ENCODE measurements around the gene MVK. TPM values are rescaled to one million over a fixed set of nuclear protein-coding genes. Genes with fewer than 3 reads are reported as not detected.
A peak's percentile ranks its signal among the peaks of the same experiment; 100 is the strongest.

MVK gene
- total RNA-seq, 2 donors from 2014 or later, result 12.8 to 22.6 TPM

DNA sequence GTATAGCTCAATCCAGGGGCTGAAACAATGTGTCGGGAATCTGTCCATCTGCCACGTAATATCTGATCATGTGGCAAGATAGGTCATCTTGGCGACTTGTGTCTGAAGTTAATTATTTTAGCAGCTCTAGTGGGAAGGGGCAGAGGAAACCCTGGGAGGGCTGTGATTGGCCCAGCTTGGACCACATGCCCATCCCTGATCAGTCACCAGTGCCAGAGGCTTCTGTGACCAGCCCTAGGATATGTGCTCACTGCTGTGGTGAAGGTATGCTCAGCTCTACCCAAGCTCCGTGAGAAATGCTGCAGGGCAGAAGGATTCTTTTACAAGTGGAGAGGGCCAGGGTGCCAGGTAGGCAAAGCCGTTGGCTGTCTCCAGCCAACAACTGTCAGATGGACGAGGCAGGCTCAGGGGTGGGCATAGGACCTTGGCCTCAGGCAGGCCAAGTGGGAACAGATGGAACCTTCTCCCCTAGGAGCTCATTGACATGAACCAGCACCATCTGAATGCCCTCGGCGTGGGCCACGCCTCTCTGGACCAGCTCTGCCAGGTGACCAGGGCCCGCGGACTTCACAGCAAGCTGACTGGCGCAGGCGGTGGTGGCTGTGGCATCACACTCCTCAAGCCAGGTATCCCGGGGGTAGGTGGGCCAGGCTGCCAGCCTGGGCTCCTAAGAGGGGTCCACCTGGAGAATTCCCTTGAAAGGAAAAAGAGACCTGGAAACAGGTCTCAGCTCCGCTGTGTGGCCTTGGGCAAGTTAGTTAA is 21.1 kb downstream of the MVK start:
- Mint-ChIP-seq H3K4me1 (peaks cover 10% of the 10 kb centered on the region), H3K36me3 (ENCODE audit: low read depth) (peaks cover 17% of the 10 kb centered on the region), H3K9me3 (no peaks in the 10 kb centered on the region), H3K27ac (peak overlapping the region; percentile 55), H3K4me3 (no peak overlapping the region), H3K27me3 (ENCODE audit: insufficient read depth) (no peaks in the 10 kb centered on the region)
- no peaks in the 10 kb centered on the region for H3K4me1 ChIP-seq (ENCODE audit: control insufficient read depth, insufficient read depth, low read length)
- peaks cover 13% of the 10 kb centered on the region for H3K36me3 ChIP-seq (ENCODE audit: control insufficient read depth, insufficient read depth, low read length)
- no peak overlapping the region for H3K4me3 ChIP-seq (ENCODE audit: low read length)
- H3K9ac ChIP-seq (ENCODE audit: extremely low read depth, low read length, poor library complexity, severe bottlenecking), result no peak overlapping the region
- no peaks in the 10 kb centered on the region for H3K9me3 ChIP-seq (ENCODE audit: control insufficient read depth, low read length)
- DNase-seq, result no peak
- no peaks in the 10 kb centered on the region for H3K27me3 ChIP-seq (ENCODE audit: control insufficient read depth, insufficient read depth, low read length, poor library complexity, severe bottlenecking)
- no peak overlapping the region for H3K27ac ChIP-seq (ENCODE audit: low read depth, low read length)
- WGBS, 2 experiments (ENCODE audit: insufficient coverage in 1 of 2, insufficient read length in 1 of 2), result 92 to 96% methylated on average over 12 to 15 of the region's 15 CpGs
- TF ChIP-seq, protein P1, sequence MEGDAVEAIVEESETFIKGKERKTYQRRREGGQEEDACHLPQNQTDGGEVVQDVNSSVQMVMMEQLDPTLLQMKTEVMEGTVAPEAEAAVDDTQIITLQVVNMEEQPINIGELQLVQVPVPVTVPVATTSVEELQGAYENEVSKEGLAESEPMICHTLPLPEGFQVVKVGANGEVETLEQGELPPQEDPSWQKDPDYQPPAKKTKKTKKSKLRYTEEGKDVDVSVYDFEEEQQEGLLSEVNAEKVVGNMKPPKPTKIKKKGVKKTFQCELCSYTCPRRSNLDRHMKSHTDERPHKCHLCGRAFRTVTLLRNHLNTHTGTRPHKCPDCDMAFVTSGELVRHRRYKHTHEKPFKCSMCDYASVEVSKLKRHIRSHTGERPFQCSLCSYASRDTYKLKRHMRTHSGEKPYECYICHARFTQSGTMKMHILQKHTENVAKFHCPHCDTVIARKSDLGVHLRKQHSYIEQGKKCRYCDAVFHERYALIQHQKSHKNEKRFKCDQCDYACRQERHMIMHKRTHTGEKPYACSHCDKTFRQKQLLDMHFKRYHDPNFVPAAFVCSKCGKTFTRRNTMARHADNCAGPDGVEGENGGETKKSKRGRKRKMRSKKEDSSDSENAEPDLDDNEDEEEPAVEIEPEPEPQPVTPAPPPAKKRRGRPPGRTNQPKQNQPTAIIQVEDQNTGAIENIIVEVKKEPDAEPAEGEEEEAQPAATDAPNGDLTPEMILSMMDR (conservative IDR thresholded peaks at IDR 0.05), result no peak

DNA sequence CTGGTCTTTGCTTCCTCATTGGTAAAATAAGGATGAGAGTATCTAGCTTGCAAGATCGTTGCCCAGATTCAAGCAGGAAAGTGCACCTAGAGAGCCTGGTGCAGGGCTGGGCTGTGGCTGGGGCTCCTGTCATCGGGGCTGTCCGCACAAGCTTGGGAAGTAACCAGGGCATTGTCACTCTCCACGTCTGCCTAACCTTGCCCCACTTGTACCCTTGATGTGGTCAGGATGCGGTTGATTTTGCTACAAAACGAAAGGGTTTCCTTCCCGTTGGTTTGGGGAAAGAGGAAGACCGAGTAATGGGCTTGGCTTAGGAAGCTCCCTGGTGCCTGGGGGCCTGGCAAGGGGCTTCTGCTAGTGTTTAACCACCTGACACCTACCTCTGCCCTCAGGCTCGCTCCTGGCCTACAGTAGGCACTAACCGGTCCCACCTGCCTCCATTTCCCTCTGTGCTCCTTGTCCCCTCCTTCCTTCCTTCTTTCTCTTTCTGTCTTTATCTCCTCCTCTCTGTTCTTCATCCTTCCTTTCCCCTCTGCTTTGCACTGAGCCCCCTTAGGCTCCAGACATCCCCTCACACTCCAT is 21.8 kb downstream of the MVK start:
- TF ChIP-seq, protein P1 (conservative IDR thresholded peaks at IDR 0.05), result no peak
- no peak for DNase-seq
- WGBS, 2 experiments (ENCODE audit: insufficient coverage in 1 of 2, insufficient read length in 1 of 2), result 84 to 97% methylated on average over 5 to 10 of the region's 10 CpGs
- H3K4me3 ChIP-seq (ENCODE audit: low read length), result no peak overlapping the region
- H3K27me3 Mint-ChIP-seq (ENCODE audit: insufficient read depth), result no peaks in the 10 kb centered on the region
- H3K4me1 Mint-ChIP-seq, result peaks cover 10% of the 10 kb centered on the region
- no peak overlapping the region for H3K27ac Mint-ChIP-seq
- H3K4me3 Mint-ChIP-seq, result no peak overlapping the region
- H3K9me3 ChIP-seq (ENCODE audit: control insufficient read depth, low read length), result no peaks in the 10 kb centered on the region
- H3K27ac ChIP-seq (ENCODE audit: low read depth, low read length), result no peak overlapping the region
- H3K36me3 ChIP-seq (ENCODE audit: control insufficient read depth, insufficient read depth, low read length), result peaks cover 13% of the 10 kb centered on the region
- no peaks in the 10 kb centered on the region for H3K27me3 ChIP-seq (ENCODE audit: control insufficient read depth, insufficient read depth, low read length, poor library complexity, severe bottlenecking)
- H3K4me1 ChIP-seq (ENCODE audit: control insufficient read depth, insufficient read depth, low read length), result no peaks in the 10 kb centered on the region
- H3K36me3 Mint-ChIP-seq (ENCODE audit: low read depth), result peaks cover 17% of the 10 kb centered on the region
- no peaks in the 10 kb centered on the region for H3K9me3 Mint-ChIP-seq
- no peak overlapping the region for H3K9ac ChIP-seq (ENCODE audit: extremely low read depth, low read length, poor library complexity, severe bottlenecking)

DNA sequence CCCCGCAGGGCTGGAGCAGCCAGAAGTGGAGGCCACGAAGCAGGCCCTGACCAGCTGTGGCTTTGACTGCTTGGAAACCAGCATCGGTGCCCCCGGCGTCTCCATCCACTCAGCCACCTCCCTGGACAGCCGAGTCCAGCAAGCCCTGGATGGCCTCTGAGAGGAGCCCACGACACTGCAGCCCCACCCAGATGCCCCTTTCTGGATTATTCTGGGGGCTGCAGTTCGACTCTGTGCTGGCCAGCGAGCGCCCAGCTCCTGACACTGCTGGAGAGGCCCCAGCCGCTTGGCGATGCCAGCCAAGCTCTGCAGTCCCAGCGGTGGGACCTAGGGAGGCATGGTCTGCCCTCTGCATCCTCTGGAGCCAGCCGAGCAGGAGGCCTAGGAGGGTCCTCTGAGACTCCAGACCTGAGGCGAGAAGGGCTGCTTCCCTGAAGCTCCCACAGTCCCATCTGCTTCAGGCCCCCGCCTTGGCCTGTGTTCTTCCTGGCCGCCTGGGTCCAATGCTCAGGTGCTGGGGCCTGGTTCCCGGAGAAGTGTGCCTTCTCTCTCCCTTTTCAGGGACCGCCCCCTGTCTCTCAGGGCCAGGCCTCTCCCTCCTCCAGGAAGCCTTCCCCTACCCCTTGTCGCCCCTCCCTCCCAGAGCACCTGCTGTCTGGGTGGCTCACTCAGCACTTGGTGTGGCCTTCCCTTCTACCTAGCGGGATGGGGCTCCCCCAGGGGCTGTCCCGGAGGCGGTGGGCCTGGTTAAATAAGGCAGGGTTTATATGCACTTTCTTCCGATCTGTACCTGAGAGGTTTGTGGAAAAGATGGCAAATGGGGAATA is 23.0 kb downstream of the MVK start:
- 92 to 95% methylated on average over 17 to 24 of the region's 24 CpGs for WGBS, 2 experiments (ENCODE audit: insufficient coverage in 1 of 2, insufficient read length in 1 of 2)
- H3K9me3 Mint-ChIP-seq, result no peaks in the 10 kb centered on the region
- H3K4me3 Mint-ChIP-seq, result no peak overlapping the region
- Histone ChIP-seq H3K4me1 (ENCODE audit: control insufficient read depth, insufficient read depth, low read length) (no peaks in the 10 kb centered on the region), H3K27me3 (ENCODE audit: control insufficient read depth, insufficient read depth, low read length, poor library complexity, severe bottlenecking) (no peaks in the 10 kb centered on the region), H3K36me3 (ENCODE audit: control insufficient read depth, insufficient read depth, low read length) (peaks cover 13% of the 10 kb centered on the region), H3K9me3 (ENCODE audit: control insufficient read depth, low read length) (no peaks in the 10 kb centered on the region), H3K4me3 (ENCODE audit: low read length) (no peak overlapping the region), H3K27ac (ENCODE audit: low read depth, low read length) (no peak overlapping the region), H3K9ac (ENCODE audit: extremely low read depth, low read length, poor library complexity, severe bottlenecking) (no peak overlapping the region)
- TF ChIP-seq, protein P1 (conservative IDR thresholded peaks at IDR 0.05), result no peak
- peaks cover 10% of the 10 kb centered on the region for H3K4me1 Mint-ChIP-seq
- DNase-seq, result peak; percentile 65
- H3K27ac Mint-ChIP-seq, result no peak overlapping the region
- H3K36me3 Mint-ChIP-seq (ENCODE audit: low read depth), result peaks cover 13% of the 10 kb centered on the region
- H3K27me3 Mint-ChIP-seq (ENCODE audit: insufficient read depth), result no peaks in the 10 kb centered on the region

All from endodermal cell (in vitro differentiated cells).